ENCODE results near the gene ADAMTS17.

The ADAMTS17 gene

DNA sequence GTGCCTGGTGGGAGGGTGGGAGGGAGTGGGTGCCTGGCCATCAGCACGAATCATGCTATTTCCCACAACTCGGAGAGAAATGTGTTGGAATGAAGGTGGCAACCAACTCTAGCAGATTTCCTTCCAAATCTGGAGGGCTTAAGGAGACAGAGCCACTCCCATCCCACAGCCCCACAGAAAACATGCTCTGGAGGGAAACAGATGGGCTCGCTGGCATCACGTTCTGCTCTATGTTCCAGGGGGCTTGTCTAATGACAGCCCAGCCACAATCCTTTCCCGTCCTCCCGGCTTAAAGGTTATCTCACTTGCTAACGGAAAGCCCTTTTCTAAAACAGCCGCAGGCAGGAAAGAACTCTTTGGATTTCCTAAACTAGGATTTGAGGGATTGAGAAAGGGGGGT, 65.3 kb downstream of the ADAMTS17 start:
- DNase-seq (ENCODE audit: low spot score), result no peak

DNA sequence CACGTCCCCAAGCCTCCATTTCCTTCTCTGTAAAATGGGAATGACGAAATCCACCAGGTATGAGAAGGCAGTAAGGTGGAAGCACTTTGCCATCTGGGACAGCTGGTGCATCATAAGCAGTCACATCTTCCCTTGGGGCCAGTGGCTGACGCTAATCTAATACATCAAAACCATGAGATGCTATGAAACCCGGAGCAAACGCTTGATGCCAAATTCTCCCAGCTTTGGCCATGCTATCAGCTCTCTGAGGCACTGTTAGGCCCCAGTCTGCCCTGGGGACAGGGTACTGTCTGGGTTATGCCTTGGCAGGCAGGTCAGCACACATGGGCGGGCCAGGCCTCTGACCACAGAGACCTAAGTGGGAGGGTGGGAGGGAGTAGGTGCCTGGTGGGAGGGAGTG, 66.1 kb downstream of the ADAMTS17 start:
- DNase-seq (ENCODE audit: low spot score), result no peak

DNA sequence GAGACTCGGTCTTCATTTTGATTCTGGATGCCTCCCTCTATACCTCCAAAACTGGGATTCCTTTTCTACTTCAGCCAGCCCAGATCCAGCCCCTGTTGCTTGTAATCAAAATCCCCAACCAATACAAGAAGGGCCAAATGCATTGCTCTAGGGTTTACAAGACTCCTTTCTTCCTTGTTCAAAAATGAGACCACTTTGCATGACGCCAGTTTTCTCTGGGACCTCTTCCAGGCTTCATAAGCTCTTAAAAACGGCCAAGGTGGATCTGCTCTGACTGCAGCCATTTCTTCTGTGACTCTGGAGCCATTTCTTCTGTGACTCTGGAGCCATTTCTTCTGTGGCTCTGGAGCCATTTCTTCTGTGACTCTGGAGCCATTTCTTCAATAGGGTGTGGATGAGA, 71.9 kb downstream of the ADAMTS17 start:
- DNase-seq (ENCODE audit: low spot score), result no peak

DNA sequence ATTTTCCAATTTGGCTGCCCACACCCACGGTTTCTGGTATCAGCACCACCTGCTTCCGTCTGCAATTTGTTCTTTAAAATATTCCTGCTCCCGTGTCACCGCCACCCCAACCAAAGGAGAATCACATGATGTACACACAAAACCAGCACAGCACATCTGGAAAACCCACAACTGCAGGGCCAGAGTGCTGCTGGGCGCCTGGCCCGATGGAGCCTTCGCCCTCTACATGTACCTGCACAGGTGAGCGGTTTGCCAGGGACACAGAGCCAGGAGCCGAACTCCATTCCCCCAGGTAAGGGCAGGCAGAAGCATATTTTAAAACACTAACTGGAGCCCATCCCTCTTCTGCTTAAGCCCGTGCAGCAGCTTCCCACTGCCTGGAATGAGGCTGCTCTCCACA, 75.6 kb downstream of the ADAMTS17 start:
- no peak for DNase-seq (ENCODE audit: low spot score)

DNA sequence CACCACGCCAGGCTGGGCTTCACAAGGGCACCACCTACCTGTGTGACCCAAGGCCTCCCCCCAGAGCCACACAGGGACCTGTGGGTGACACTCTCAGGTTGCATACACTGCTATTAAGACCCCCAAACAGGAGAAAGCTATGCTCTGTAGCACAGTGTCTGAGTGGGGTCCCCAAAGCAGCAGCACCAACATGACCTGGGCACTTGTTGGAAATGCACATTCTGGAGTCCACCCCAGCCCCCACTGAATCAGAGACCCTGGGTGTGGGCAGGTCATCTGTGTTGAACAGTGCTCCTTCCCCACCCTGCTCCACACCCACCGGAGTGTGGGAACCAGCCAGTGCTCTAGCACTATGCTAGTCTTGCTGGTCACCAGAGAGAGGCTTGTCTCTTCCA, 76.1 kb downstream of the ADAMTS17 start:
- DNase-seq (ENCODE audit: low spot score), result no peak

DNA sequence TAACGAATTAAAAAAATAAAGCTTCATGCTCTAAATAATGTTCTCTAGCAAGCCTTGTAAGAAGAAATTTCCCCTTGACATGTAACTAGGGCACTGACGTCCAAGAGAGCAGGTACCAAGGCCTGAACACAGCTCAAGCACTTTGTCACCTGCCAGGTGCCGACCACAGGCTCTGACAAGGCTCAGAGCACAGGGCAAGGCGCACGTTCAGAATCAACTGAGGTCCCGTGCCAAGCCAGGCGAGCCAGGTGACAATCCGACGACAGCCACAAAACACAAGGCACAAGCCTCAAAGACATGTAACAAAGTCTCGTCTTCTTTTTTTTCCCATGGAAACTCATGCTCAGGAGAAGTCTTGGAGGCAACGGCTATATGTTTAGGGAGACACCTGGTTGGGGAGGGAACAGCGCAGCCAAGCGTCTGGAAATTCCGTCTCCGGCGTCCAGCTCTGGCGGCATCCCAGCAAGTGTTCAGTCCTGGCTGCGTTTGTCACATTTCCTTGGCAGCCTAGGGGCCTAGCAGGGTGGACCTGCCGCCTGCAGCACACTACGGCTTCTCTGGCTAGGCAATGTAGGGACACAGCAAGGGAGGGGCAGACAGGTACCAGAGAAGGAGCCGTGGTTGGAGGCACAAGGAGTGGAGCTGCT, 76.7 kb downstream of the ADAMTS17 start:
- no peak for DNase-seq (ENCODE audit: low spot score)

DNA sequence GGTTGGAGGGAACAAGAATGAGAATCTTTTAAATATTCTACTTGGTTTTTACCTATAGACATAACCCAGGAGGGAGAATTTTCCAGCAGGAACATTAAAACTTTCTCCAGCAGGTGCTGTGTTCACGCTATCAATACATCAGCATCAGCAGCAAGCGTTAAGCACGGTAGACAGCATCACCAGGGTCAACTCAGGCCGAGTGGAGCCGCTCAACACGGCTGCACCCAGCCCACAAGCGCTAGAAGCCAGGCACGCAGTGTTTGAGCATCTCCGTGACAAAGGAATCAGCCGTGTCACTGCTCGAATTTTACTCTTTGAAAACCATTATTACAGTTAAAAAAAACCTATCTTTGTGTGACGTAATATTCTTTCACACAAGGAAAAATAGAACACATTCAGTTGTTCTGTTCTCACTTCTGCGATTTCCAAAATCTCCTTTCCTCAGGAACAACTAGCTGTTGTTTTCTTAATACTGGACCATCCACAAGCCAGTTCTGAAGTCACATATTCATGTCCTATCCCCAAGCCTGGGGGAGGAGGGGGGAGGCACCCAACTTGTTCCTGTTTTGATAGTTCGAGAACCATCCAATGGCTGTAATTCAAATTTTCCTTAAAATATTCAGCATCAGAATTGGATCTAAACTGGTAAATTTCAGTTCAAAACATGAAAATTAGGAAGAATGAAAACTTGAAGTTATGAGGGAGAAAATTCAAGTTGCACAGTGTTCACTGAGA, 77.9 kb downstream of the ADAMTS17 start:
- no peak for DNase-seq (ENCODE audit: low spot score)

DNA sequence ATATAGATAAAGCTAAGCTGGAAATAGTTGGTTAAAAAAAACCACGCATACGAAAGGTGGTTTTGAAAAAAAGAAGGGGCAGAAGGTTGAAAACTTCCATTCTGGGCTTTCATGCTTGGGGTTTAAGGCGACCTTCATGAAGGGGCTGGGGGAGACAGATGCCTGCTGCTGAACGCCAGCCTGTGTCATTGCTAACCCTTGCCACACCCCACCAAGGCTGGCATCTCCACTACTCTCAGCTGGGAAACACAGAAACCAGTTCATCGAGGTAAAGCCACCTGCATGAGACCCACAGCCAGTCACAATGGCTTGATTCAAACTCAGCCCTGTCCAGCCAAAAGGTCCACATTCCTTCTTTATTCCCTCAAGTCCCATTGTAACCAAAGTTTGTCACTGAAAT, 78.7 kb downstream of the ADAMTS17 start:
- no peak for DNase-seq (ENCODE audit: low spot score)

DNA sequence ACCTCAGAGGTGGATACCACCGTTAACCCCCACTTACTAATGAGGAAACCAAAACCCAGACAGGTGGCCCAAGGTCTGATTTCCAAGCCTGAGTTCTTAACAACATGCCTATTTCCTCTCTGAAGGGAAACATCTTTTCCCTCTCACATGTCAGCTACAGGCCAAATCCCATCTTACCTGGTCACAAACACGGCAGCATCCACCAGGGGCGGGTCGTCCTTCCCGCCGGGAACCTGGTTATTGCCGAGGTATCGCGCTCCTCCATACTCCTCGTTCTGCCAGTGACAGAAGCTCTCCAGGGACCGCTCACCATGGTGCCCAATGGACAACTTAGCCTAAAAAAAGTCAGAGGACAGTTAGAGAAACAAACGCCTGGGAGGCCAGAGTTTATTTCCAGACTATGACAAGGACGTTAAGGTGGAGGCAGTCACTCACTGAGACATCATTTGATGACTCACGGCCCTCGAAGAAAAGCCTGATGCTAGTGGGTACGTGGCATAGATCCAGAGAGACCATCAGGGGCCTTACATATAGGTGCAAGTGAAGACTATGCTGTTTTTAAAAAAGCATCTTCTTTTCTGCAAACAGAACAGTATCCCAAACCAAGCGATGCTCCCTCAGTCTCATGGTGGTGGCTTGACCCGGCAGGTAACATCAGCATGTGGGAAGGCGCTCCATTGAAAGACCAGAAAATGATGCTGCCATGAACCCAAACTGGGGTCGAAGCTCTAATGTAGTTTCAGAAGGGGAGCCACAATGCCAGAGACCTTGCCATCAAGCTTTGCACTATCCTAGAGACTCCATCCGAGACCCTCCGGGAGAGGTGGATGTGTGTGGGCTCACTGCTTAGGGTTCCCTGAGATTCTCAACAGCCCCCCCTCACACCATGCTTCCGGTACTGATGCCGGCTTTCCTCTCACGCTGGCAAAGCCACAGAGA, 80.2 kb downstream of the ADAMTS17 start:
- DNase-seq (ENCODE audit: low spot score), result no peak

DNA sequence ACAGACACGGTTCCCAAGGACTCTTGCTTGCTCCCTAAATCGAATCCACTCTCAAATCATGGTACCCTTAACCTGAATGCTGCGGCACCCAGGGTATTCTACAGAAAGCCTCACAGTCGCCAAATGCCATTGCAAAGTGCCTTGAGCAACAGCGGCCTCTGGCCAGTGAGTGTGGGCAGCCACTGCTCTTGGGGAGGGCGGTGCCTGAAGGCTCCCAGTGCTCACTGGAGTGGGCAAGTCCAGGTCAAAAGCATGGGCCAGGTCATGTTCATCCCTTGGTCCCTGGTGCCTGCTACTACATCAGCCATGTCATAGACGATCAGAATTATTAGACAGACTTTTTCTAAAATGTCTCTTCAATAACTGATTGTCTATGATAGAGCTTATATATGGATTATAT, 82.5 kb downstream of the ADAMTS17 start:
- no peak for DNase-seq (ENCODE audit: low spot score)

DNA sequence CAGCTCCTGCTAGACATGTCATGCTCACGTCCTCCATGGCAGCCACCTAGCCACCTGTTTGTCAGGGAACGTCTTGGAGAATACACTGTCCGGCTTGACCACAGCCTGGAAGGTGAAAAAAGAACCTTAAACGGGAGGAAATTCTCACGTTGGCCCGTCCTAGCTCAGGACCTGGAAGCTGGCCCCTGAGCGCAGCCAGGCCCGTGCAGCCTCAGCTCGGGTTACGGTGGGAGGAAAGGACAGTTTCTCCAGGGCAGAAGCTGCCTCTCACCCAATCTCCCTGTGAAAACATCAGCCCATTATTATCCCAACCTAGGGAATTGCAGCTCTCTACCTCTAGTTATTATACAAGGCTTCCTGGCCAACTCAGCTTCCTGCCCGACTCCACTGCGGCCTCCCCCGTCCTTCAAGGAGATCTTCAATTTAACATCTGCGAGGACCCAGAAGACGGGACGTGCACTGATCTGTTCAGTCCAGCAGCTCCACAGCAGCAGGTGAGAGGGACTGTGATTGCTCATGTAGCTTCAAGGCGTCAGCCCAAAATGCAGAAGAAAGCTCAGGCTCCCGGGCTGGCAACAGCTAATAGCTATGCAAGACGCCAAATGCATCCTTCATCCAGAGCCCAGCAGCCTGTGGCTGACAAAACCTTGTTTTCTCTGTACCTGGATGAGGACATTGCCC, 84.7 kb downstream of the ADAMTS17 start:
- DNase-seq (ENCODE audit: low spot score), result peak; percentile 10

DNA sequence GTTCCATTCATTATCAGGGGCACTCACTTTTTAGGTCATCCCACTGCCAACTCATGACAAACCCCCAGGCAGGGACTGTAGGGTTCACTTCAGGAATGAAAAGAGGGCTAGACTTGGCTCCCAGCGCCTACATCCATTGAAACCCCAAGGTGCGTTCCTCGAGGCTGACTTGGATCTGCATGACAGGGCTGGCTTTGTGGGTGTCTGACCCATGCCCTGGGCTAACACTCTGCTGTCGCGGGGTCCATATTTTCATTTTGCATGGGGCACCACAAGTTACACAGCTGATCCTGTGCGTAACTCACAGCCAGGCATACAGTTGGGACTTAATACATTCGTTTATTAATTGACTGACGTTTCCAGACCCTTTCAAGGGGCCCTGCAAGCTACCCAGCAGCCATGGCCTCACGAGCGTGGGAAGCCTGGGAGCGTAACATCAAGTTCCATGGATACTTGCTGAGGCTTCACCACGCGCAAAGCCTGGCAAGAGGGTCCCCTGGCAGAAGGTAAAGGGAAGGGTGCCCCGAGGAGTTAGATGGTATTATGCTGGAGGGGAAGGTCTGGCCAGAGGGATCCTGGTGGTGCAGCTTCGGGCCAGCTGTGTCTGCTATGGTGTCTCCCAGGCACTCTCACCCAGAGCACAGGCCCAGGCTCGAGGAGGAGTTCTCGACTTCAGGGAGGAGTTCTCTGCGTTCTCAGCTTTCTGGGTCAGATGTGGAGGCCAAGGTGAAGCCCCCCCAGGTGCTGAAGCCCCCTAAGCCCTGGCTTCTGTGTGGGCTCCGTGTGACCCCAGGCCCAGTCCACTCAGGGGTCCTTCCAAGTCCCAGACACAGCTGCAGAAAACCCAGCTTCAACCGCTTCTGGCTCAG, 85.4 kb downstream of the ADAMTS17 start:
- peak; percentile 6 for DNase-seq (ENCODE audit: low spot score)

DNA sequence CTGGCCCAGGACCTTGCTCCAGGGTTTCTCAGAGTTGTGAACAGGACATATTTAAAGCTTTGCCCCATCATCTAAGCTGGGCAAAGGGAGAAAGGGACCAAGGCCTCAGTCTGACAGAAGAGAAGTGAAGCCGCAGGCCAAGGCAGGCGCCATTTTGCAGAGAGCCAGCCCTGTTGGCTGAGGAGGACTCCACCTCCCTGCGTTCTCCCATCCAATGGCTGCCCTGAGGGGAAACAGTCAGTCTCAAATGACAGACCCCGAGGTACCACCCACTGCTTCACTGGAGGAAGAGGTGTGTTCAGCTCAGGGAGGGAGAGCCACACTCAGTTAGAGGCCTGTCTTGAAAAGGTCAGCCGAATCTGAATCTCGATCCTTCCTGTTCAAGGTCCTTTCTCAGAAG, 86.1 kb downstream of the ADAMTS17 start:
- peak; percentile 4 for DNase-seq (ENCODE audit: low spot score)

DNA sequence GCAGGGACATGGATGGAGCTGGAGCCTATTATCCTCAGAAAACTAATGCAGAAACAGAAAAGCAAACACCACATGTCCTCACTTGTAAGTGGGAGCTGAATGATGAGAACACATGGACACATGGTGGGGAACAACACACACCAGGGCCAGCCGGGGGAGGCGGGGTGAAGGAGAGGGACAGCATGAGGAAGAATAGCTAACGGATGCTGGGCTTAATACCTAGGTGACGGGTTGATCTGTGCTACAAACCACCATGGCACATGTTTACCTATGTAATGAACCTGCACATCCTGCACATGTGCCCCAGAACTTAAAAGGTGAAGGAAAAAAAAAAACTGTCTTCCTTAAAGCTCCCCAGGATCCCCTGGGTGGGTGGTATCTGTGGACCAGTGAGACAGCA, 87.1 kb downstream of the ADAMTS17 start:
- DNase-seq (ENCODE audit: low spot score), result no peak

DNA sequence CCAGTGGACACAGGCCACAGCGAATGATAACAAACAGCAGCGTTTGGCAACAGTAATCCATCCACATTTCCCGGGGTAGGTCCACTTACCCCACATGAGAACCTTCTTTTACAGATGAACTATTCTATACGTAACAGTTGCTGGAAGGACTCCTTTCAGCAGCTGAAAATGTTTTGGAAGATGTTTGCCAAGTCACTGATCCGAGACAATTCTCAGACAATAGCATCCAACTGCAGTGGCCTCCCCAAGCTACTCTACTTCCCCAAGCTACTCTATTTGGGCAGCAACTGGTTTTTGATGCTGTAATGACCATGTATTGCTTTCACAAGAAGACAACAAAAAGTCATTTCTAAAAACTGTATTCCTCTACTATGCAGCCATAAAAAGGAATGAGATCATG, 87.5 kb downstream of the ADAMTS17 start:
- no peak for DNase-seq (ENCODE audit: low spot score)

DNA sequence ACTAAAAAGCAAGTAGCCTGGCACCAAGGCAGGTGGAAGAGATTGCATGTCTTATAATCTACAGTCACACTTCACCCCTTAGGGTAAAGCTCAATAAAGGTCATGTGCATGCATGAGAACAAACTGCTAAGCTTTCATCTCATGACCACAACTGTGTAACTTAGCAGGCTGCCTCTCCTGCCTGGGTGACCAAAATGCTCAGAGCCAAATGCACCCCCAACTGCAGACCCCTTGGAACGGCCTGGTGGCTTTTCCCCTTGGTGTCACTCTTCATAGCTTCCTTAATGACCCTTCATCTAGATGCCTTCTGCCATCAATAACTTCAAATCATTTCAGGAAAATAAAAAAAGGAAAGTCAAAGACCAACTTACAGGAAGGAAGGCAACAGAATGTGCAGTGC, 88.1 kb downstream of the ADAMTS17 start:
- DNase-seq (ENCODE audit: low spot score), result no peak

DNA sequence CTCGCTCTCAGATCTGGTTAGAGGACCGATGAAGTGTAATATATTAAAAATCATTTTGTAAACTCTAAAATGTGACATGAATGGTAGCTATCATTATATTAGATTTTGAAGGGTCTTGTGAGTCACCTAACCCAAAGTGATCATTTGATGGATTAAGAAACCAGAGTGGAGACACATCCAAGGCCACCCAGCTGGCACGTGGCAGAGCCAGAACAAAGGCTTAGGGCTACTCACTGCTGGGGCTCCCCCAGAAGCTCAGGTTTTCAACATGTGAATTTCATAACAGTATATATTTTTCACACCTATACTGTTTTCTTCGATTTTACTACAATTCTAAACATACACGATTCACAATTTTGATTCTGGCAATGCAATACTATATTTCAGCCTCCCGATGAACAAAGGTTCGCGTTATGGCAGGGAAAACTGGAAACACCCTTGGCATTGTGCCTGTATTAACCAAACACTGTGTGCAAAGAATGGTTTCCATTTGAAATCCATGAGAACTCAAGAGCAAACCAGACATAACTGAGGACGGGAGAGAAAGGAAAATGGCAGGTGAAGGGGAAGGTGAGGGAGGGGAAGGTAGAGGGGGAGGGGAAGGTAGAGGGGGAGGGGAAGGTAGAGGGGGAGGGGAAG, 88.9 kb downstream of the ADAMTS17 start:
- DNase-seq (ENCODE audit: low spot score), result peak; percentile 5

DNA sequence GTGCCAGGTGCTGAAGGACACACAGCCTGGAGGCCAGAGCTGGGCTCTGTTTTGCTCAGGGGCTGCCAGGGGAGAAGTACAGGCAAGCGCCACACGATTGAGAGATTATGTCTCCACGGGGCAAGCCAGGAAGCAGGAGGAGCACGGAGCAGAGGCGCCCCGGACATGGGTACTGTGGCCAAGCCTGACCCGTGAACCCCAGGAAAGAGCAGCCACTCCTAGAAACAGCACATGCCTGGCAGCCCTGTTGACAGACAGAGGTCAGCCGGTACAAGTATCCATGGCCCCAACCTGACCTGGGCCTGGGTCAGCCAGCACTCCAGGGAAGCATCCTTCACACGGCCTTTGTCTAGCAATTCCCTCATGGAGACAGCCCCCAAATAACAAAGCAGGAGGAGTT, 89.4 kb downstream of the ADAMTS17 start:
- peak; percentile 12 for DNase-seq (ENCODE audit: low spot score)

DNA sequence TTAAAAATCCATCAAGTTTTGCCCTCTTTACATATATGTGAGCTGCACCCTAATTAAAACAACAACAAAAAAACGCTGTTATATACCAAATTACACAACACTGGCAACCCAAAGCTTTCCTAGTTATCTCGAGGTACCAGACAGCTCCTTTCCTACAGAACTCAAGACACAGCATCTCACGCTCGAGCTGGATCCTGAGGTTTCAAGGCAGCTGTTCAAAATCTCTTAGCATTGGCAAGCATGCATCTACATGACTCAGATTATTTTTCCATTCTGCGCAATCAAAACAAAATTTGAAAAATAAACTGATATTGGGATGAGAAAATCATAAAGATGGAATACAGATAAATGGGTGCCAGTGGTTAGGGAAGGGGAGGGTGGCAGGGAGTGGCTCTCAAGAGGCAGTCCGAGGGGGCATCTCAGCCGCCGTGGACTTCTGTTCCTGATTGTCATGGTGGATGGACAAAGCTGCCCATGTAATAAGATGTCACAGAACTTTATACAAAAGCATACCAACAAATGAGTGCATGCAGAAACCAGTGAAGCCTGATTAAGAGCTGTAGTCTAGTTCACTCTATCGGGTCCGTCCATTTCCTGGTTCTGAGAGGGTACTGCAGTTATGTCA, 91.5 kb downstream of the ADAMTS17 start:
- no peak for DNase-seq (ENCODE audit: low spot score)

DNA sequence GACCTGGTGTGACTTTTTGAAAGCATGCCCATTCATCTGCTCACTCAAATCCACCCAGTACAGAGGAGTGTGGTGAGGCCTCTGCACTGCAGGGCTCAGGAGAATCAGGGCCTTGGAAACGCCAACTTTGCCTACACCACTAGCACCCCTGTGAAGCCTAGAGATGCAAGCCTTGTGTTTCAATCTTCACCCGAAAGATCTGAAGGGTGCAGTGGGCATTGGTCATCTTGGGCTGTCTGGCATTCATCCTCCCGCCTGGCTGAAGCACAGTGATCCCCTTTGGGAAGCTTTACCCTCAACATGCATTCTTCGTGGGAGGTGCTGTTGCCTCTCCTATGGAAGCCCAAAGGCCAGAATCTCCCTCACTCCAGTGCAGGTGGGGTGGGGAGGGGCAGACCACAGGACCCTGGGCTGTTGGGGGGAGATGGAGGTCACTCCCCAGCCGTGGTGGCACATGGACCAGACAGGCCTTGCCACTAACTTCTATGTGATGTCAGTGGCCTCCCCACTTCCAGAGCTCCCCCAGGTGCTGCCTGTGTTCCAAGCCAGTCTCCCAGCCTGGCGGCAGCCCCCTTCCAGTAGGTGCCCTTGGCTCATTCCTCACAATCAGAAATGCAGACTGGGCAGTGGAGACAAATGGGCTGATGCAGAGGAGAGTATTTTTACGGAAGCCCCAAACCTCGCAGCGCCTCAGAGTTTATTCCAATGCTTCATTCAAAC, 92.5 kb downstream of the ADAMTS17 start:
- peak; percentile 1 for DNase-seq (ENCODE audit: low spot score)
